Effector memory CD8-positive, alpha-beta T cell (primary cell): Measurements from ENCODE around the gene RAI14.

Experiments used
- ATAC-seq: fragments of 150-1000 bp; cut with Tn5 transposase; replicated peaks from 2 replicates; pipeline ENCODE4 v1.10.0; 2021; ENCODE audit warnings: mild to moderate bottlenecking, moderate library complexity
- DNase-seq, 3 experiments: peaks; one replicate each; pipeline ENCODE4 v3.0.0; 2021
- H3K27ac Mint-ChIP-seq, 2 donors: one replicate each; pipeline ENCODE4 v1.8.0; 2022; ENCODE audit warnings: mild to moderate bottlenecking in 2 of 2, mixed read lengths in 2 of 2, moderate library complexity in 2 of 2
- H3K27me3 Mint-ChIP-seq, 2 donors: one replicate each; pipeline ENCODE4 v1.8.0; 2022; ENCODE audit warnings: mixed read lengths in 2 of 2
- H3K36me3 Mint-ChIP-seq: one replicate; pipeline ENCODE4 v1.8.0; 2022; ENCODE audit warnings: mild to moderate bottlenecking, moderate library complexity, mixed read lengths; ENCODE audit not compliant: insufficient read depth
- H3K4me1 Mint-ChIP-seq, 2 donors: one replicate each; pipeline ENCODE4 v1.8.0; 2022; ENCODE audit warnings: low read depth in 2 of 2, mixed read lengths in 2 of 2
- H3K4me3 Mint-ChIP-seq, 2 donors: one replicate each; pipeline ENCODE4 v1.8.0; 2022; ENCODE audit warnings: mild to moderate bottlenecking in 2 of 2, mixed read lengths in 2 of 2, moderate library complexity in 2 of 2
- H3K9me3 Mint-ChIP-seq, 2 donors: one replicate each; pipeline ENCODE4 v1.8.0; 2022; ENCODE audit warnings: mixed read lengths in 2 of 2

RAI14 gene

DNA sequence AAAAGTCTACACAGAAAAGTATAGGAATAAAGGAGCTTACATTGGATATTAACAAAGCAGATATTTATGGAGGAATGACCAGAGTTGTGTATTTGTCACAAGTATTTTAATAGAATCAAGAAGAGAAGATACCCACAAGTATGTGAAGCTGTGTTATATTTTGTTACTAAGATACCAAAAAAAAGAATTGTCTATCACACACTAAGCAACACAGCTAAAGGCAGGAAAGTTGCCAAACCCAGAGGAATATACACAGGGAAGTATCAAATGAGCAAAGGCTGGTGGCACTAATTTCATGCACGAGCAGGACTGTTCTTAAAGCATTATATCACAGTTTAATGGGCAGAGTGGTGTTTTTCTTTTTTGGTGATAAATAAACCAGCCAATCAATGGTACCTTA, 30.9 kb upstream of the RAI14 start:
- Mint-ChIP-seq H3K36me3 (no peaks in the 10 kb centered on the region), H3K4me1 (no peaks in the 10 kb centered on the region), H3K4me3 (no peak overlapping the region), H3K9me3 (no peaks in the 10 kb centered on the region), H3K27ac (no peak overlapping the region), H3K27me3 (peaks cover 7 to 28% of the 10 kb centered on the region in 2 donors)
- no peak for DNase-seq
- no peak for ATAC-seq

DNA sequence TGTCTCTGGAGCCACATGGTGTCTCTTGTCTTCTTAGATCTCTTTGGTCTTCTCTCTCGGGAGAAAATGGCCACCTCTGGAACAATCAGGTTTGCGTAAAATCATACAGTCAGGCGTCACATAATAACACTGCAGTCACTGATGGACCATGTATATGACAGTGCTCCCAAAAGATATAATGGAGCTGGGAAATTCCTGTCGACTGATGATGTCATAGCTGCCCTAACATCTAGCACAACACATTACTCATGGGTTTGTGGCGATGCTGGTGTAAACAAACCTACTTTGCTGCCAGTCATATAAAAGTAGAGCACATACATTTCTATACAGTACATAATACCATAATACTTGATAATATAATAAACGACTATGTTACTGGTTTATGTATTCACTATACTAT, 30.1 kb upstream of the RAI14 start:
- Mint-ChIP-seq H3K4me1 (no peaks in the 10 kb centered on the region), H3K36me3 (no peaks in the 10 kb centered on the region), H3K9me3 (no peaks in the 10 kb centered on the region), H3K4me3 (no peak overlapping the region), H3K27ac (no peak overlapping the region), H3K27me3 (peaks cover 6 to 27% of the 10 kb centered on the region in 2 donors)
- no peak for DNase-seq
- no peak for ATAC-seq

DNA sequence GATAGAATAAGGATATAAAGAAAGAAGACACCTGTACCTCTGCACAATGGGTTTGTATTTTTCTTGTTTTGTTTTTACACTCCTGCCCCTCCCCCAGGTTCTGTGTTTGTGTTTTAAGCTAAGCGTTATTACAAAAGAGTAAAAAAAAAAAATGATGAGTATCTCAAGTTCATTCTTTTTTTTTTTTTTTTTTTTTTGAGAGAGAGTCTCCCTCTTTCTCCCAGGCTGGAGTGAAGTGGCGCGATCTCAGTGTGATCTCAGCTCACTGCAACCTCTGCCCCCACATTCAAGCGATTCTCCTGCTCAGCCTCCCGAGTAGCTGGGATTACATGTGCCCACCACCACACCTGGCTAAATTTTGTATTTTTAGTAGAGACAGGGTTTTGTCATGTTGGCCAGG, 29.4 kb upstream of the RAI14 start:
- no peak for DNase-seq
- no peaks in the 10 kb centered on the region for H3K9me3 Mint-ChIP-seq
- peaks cover 6 to 27% of the 10 kb centered on the region in 2 donors for H3K27me3 Mint-ChIP-seq
- no peak overlapping the region for H3K4me3 Mint-ChIP-seq
- H3K4me1 Mint-ChIP-seq = no peaks in the 10 kb centered on the region
- no peak overlapping the region for H3K27ac Mint-ChIP-seq
- H3K36me3 Mint-ChIP-seq = no peaks in the 10 kb centered on the region
- no peak for ATAC-seq

DNA sequence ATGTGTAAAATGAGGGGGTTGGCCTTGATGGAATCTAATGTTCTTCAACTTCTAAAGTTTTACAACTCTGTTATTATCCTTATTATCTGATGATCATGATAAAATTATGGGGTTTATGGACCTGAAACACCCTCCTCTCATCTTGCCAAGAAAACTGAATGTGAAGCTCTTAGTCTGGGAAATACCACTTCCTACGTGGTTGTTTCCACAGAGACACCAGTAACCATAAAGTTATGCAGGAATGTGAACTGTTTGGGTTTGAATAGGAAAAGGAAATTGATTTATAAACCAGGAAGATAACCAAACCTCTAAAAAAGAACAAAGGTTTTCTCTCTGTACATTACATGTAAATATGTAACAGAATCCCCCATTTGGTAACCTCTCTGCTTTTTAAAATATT, 28.3 kb upstream of the RAI14 start:
- Mint-ChIP-seq H3K4me3 (no peak overlapping the region), H3K4me1 (no peaks in the 10 kb centered on the region), H3K9me3 (no peaks in the 10 kb centered on the region), H3K27me3 (peaks cover 7 to 23% of the 10 kb centered on the region in 2 donors), H3K27ac (no peak overlapping the region), H3K36me3 (no peaks in the 10 kb centered on the region)
- ATAC-seq = no peak
- DNase-seq = no peak

DNA sequence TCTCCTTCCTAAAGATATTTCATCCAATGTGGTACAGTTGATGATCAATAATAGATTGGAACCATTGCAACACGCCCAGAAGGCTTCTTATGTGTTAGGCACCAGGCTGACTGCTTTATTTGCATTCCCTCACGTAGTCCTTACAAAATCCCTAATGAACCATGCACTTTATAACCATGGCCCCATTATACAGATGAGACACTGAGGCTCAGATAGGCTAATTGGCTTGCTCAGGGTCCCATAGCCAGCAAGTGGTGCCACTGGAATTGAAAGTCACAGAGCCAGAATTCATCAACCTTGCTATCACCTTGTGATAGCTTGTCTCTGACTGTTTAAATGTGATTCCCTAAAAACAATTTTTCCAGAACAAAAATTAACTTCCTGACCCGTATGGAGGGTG, 27.8 kb upstream of the RAI14 start:
- no peaks in the 10 kb centered on the region for H3K36me3 Mint-ChIP-seq
- DNase-seq (no peak), ATAC-seq (no peak)
- no peak overlapping the region for H3K27ac Mint-ChIP-seq
- H3K27me3 Mint-ChIP-seq = peaks cover 12 to 28% of the 10 kb centered on the region in 2 donors
- no peak overlapping the region for H3K4me3 Mint-ChIP-seq
- no peaks in the 10 kb centered on the region for H3K9me3 Mint-ChIP-seq
- no peaks in the 10 kb centered on the region for H3K4me1 Mint-ChIP-seq

DNA sequence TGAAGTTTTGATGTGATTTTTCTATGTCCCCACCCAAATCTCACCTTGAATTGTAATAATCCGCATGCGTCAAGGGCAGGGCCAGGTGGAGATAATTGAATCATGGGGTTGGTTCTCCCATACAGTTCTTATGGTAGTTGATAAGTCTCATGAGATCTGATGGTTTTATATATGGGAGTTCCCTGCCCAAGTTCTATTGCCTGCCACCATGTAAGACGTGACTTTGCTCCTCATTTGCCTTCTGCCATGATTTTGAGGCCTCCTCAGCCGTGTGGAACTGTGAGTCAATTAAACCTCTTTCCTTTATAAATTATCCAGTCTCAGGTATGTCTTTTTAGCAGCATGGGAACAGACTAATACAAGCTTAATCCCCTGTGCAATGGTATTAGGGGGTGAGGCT, 25.5 kb upstream of the RAI14 start:
- Mint-ChIP-seq H3K4me1 (no peaks in the 10 kb centered on the region), H3K36me3 (no peaks in the 10 kb centered on the region), H3K27me3 (peaks cover 6 to 18% of the 10 kb centered on the region in 2 donors), H3K27ac (no peak overlapping the region), H3K9me3 (no peaks in the 10 kb centered on the region), H3K4me3 (no peak overlapping the region)
- DNase-seq (no peak), ATAC-seq (no peak)

DNA sequence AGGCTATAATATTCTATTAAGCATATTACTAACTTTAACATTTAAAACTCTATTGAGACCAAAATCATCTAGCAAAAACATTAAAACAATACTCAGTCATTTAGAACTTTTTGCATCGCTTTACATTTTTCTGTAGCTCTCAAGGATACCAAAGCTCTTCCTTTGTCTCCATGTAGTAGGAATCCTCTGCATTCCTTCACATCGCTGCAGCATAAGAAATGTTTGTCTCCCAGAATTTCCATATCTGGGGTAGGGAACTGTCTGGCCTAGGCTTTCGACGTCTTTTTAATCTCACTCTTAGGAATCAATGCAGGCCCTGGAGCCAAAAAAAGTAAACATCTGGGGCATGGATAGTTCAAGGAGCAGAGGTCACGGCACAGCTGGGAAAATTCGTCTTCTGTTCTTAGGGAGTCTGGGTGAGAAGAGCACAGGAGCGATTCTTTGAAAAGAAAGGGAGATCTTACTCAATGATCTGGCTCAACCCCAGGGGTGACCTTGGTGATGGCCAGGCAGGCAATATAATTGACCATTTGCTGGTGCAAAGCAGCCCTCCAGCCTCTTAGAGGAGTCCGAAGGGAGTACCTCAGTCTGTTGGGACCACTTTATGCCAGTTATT, 23.2 kb upstream of the RAI14 start:
- DNase-seq (no peak), ATAC-seq (no peak)
- Mint-ChIP-seq H3K9me3 (no peaks in the 10 kb centered on the region), H3K4me1 (no peaks in the 10 kb centered on the region), H3K27me3 (peaks cover 15 to 18% of the 10 kb centered on the region in 2 donors), H3K36me3 (no peaks in the 10 kb centered on the region), H3K4me3 (no peak overlapping the region), H3K27ac (no peak overlapping the region)

DNA sequence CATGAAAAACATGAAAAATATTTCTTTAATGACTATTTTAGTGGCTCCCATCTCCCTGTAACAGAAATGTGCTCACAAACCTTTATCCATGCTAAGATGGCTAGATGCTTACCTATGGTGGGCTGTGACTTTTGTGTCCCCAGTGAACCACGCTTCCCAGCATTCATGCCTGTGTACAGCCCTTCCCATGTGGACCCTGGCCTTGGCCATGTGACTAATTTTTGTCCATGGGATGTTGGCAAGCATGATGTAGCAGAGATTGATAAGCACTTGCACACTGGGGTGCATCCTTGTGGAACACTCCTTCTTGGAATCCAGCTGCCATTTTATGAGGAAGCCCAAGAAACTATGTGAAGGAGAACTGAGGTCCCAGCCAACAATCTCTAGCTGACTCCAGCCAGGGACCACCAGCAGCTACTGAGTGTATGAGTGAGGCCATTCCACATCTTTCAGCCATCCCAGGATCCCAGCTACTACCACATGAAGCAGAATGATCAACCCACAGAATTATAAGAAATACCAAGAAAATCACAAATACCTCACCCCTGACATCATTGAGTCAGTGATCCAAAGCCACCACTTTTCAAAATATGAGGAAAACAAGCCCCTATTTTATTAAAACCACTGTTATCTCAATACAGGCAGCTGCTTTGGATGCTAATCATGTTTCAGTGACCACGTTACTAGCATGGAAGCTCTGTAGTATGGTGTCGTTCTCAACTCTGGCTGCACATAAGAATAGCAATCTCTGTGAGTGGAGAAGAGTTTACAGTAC, 16.1 kb upstream of the RAI14 start:
- no peak overlapping the region for H3K27ac Mint-ChIP-seq
- H3K9me3 Mint-ChIP-seq = no peaks in the 10 kb centered on the region
- H3K4me3 Mint-ChIP-seq = no peak overlapping the region
- peaks cover 15 to 25% of the 10 kb centered on the region in 2 donors for H3K27me3 Mint-ChIP-seq
- H3K4me1 Mint-ChIP-seq = no peaks in the 10 kb centered on the region
- ATAC-seq (no peak), DNase-seq (no peak)
- no peaks in the 10 kb centered on the region for H3K36me3 Mint-ChIP-seq

DNA sequence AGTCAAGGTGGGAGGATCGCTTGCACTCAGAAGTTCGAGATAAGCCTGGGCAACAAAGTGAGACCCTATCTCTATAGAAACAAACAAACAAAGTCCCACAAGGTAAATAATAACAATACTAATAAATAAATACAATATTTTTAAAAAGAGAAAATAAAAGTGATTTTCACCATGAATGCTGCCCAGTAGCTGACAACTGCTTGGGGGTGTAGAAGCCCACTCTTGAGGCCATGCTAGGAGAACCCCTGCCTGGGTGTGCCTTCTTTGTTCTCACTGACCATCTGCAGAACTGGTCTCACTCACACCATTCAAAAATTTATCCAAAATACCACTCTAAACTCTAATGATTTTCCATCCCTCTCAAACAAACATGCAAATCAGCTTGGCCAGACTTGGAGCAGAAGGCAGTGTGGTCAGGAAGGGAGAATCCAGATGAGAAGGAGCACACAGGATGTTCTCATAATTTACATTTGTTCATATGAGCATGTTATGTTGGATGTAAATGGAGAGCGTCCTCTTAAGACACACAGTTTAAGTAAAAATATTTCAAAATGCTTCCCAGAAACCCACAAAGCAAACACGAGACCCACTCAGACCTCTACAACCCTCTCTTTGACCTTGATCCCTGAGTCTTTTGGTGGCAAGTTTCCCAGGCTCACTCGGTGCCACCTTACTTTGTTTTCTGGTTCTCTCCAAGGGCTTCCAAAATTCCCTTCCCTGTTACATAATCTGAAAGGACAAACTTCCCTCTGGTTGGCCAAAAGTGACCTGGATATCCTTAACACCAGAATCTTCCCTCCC, 7.9 kb upstream of the RAI14 start:
- DNase-seq (no peak), ATAC-seq (no peak)
- H3K27me3 Mint-ChIP-seq = peaks cover 45 to 56% of the 10 kb centered on the region in 2 donors
- no peaks in the 10 kb centered on the region for H3K36me3 Mint-ChIP-seq
- no peaks in the 10 kb centered on the region for H3K4me1 Mint-ChIP-seq
- H3K9me3 Mint-ChIP-seq = no peaks in the 10 kb centered on the region
- no peak overlapping the region for H3K4me3 Mint-ChIP-seq
- no peak overlapping the region for H3K27ac Mint-ChIP-seq

DNA sequence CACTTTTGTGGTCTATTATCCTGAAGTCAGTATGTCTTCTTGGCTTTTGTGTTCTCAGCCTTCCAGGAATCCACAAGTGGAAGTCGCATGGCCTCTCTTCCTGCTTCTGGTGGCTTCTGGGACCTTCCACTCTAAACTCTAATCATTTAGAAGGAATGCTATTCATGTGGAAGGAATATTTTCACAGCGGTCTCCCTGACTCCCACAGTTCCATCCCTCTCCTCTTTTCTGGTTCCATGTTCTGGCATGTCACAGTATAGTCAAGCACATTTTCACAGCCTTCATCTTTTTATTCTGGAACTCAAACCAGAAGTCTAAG, 7.3 kb upstream of the RAI14 start:
- Mint-ChIP-seq H3K4me3 (no peak overlapping the region), H3K27ac (no peak overlapping the region), H3K36me3 (no peaks in the 10 kb centered on the region), H3K27me3 (peaks cover 44 to 53% of the 10 kb centered on the region in 2 donors), H3K9me3 (no peaks in the 10 kb centered on the region), H3K4me1 (no peaks in the 10 kb centered on the region)
- ATAC-seq = no peak
- DNase-seq = no peak

DNA sequence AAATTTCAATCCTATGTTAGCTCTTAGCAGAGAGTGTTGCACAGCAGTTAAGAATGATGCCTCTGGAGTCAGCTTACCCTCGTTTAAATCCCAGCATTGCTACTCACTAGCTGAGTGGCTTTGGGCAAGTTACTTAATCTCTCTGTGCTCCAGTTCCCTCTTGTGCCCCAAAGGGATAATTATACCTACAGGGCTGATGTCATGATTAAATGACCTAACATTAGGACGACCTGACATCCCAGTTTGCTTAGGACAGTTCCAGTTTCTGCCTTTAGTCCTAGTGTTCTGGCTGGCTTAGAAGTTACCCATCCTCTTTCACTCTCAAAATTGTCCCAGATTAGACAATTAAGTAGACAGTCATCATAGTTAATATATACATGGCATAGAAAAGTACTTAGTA, 4.3 kb upstream of the RAI14 start:
- Mint-ChIP-seq H3K9me3 (no peaks in the 10 kb centered on the region), H3K27ac (no peak overlapping the region), H3K4me1 (peaks cover 9 to 11% of the 10 kb centered on the region in 2 donors), H3K36me3 (peaks cover 4% of the 10 kb centered on the region), H3K27me3 (peaks cover 36 to 44% of the 10 kb centered on the region in 2 donors), H3K4me3 (no peak overlapping the region)
- DNase-seq = no peak
- ATAC-seq = no peak

DNA sequence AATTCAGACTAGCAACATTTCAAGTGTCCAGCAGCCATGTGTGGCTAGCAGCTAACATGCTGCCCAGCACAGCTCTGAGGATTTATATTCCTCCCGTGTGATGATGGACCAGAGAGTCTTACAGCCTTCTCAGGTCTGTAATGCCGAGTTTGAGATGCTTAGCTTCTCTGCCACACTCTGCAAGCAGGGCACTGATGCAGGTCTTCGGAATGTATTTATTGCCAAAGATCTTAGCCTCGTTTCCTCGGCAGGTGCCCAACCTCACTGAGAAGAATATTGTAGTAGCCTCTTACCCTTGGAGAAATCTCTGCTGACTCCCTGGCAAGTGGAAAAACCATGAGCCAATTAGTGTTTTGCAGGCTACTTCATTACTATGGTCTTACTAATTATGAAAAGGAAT, 3.7 kb upstream of the RAI14 start:
- H3K27ac Mint-ChIP-seq = no peak overlapping the region
- DNase-seq = no peak
- H3K4me1 Mint-ChIP-seq = peaks cover 11 to 13% of the 10 kb centered on the region in 2 donors
- ATAC-seq = no peak
- peaks cover 32 to 39% of the 10 kb centered on the region in 2 donors for H3K27me3 Mint-ChIP-seq
- H3K36me3 Mint-ChIP-seq = peaks cover 4% of the 10 kb centered on the region
- no peak overlapping the region for H3K4me3 Mint-ChIP-seq
- H3K9me3 Mint-ChIP-seq = no peaks in the 10 kb centered on the region

DNA sequence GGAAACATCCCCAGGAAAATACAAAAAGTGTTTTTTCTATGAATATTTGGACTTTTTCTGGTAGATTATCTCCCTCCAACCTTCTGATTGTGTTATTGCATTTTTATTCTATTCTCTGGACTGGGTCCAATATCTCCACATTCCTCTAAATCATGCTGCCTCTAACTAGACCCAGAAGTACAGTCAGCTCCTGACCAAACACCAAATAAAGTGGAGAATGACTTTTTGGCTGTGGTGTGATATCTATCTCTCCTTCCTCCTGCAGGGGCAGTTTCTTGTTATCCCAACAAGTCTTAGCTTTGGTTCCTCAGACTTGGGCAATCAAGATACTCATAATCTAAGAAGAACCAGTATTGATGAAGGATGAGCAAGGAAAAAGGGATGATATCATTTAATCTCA, 3.2 kb upstream of the RAI14 start:
- Mint-ChIP-seq H3K4me1 (peaks cover 14 to 17% of the 10 kb centered on the region in 2 donors), H3K4me3 (no peak overlapping the region), H3K9me3 (no peaks in the 10 kb centered on the region), H3K36me3 (peaks cover 4% of the 10 kb centered on the region), H3K27me3 (peaks cover 33 to 43% of the 10 kb centered on the region in 2 donors), H3K27ac (no peak overlapping the region)
- ATAC-seq (no peak), DNase-seq (no peak)

DNA sequence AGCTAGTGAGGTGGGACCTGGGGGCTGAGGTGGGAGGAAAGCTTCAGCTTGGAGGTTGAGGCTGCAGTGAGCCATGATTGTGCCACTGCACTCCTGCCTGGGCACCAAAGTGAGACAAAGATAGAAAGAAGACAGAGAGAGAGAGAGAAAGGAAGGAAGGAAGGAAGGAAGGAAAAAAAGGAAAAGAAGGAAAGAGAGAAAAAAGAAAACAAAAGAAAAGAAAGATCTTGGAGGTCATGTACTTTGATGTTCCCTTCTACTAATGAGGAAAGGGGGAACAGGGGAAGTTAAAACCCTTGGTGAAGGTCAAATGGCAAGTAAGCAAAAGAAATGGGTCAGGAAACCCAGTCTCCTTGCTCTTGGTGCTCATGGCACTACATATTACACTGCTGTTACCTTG, 2.4 kb upstream of the RAI14 start:
- Mint-ChIP-seq H3K4me1 (peaks cover 16 to 18% of the 10 kb centered on the region in 2 donors), H3K36me3 (peaks cover 4% of the 10 kb centered on the region), H3K4me3 (no peak overlapping the region), H3K27me3 (peaks cover 29 to 44% of the 10 kb centered on the region in 2 donors), H3K9me3 (no peaks in the 10 kb centered on the region), H3K27ac (no peak overlapping the region)
- no peak for DNase-seq
- ATAC-seq = no peak
